Measurements from ENCODE around the gene PTTG1IP2. TPM values are rescaled to one million over a fixed set of nuclear protein-coding genes. Genes with fewer than 3 reads are reported as not detected.

Gene PTTG1IP2
- total RNA-seq, 1 donor from 2014 or later: not detected

DNA sequence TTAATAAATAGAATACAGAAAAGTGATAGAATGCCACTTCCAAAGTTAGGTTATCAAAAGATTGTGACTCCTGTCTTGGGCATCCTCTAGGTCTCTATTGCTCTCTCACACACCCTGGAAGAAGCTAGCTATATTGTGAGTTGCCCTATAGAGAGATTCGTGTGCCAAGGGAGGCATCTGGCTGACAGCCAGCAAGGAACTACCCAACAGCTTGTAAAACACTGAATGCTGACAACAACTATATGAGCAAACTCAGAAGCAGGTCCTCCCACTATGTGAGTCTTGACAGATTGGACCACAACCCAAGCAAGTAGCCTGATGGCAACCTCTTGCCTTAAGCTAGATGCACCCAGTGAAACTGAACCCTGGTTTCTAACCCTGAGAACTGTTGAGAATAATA is 71.0 kb downstream of the PTTG1IP2 start:
- Histone ChIP-seq H3K27ac (ENCODE audit: low read depth, low read length) (no peak overlapping the region), H3K4me3 (ENCODE audit: low read length in 3 of 3) (no peak overlapping the region), H3K9ac (ENCODE audit: low read depth in 1 of 3, low read length in 3 of 3) (no peak overlapping the region), H3K36me3 (ENCODE audit: control insufficient read depth in 3 of 3, insufficient read depth in 3 of 3, low read length in 3 of 3) (no peaks in the 10 kb centered on the region), H3K27me3 (ENCODE audit: control insufficient read depth in 3 of 3, insufficient read depth in 3 of 3, low read length in 3 of 3) (no peaks in the 10 kb centered on the region), H3K4me1 (ENCODE audit: control insufficient read depth in 3 of 3, insufficient read depth in 3 of 3, low read length in 3 of 3) (no peaks in the 10 kb centered on the region), H3K9me3 (ENCODE audit: control insufficient read depth in 3 of 3, low read length in 3 of 3) (no peaks in the 10 kb centered on the region)

GRCh38 chr7:90551036-90551435 is 81.6 kb downstream of the PTTG1IP2 start:
- no peak overlapping the region for H3K4me3 ChIP-seq (ENCODE audit: low read length in 3 of 3)
- no peaks in the 10 kb centered on the region for H3K36me3 ChIP-seq (ENCODE audit: control insufficient read depth in 3 of 3, insufficient read depth in 3 of 3, low read length in 3 of 3)
- peaks cover 0 to 5% (median 0%) of the 10 kb centered on the region in 3 donors for H3K27me3 ChIP-seq (ENCODE audit: control insufficient read depth in 3 of 3, insufficient read depth in 3 of 3, low read length in 3 of 3)
- H3K9ac ChIP-seq (ENCODE audit: low read depth in 1 of 3, low read length in 3 of 3): no peak overlapping the region
- H3K4me1 ChIP-seq (ENCODE audit: control insufficient read depth in 3 of 3, insufficient read depth in 3 of 3, low read length in 3 of 3): no peaks in the 10 kb centered on the region
- H3K9me3 ChIP-seq (ENCODE audit: control insufficient read depth in 3 of 3, low read length in 3 of 3): no peaks in the 10 kb centered on the region
- no peak overlapping the region for H3K27ac ChIP-seq (ENCODE audit: low read depth, low read length)

GRCh38 chr7:90552521-90552920 is 83.1 kb downstream of the PTTG1IP2 start:
- Histone ChIP-seq H3K27me3 (ENCODE audit: control insufficient read depth in 3 of 3, insufficient read depth in 3 of 3, low read length in 3 of 3) (peaks cover 0 to 5% (median 0%) of the 10 kb centered on the region in 3 donors), H3K4me1 (ENCODE audit: control insufficient read depth in 3 of 3, insufficient read depth in 3 of 3, low read length in 3 of 3) (no peaks in the 10 kb centered on the region), H3K36me3 (ENCODE audit: control insufficient read depth in 3 of 3, insufficient read depth in 3 of 3, low read length in 3 of 3) (no peaks in the 10 kb centered on the region), H3K9me3 (ENCODE audit: control insufficient read depth in 3 of 3, low read length in 3 of 3) (no peaks in the 10 kb centered on the region), H3K9ac (ENCODE audit: low read depth in 1 of 3, low read length in 3 of 3) (no peak overlapping the region), H3K27ac (ENCODE audit: low read depth, low read length) (no peak overlapping the region), H3K4me3 (ENCODE audit: low read length in 3 of 3) (no peak overlapping the region)

- Histone ChIP-seq H3K9me3 (ENCODE audit: control insufficient read depth in 3 of 3, low read length in 3 of 3) (no peaks in the 10 kb centered on the region), H3K27ac (ENCODE audit: low read depth, low read length) (no peak overlapping the region), H3K36me3 (ENCODE audit: control insufficient read depth in 3 of 3, insufficient read depth in 3 of 3, low read length in 3 of 3) (no peaks in the 10 kb centered on the region), H3K4me3 (ENCODE audit: low read length in 3 of 3) (no peak overlapping the region), H3K27me3 (ENCODE audit: control insufficient read depth in 3 of 3, insufficient read depth in 3 of 3, low read length in 3 of 3) (no peaks in the 10 kb centered on the region), H3K9ac (ENCODE audit: low read depth in 1 of 3, low read length in 3 of 3) (no peak overlapping the region), H3K4me1 (ENCODE audit: control insufficient read depth in 3 of 3, insufficient read depth in 3 of 3, low read length in 3 of 3) (no peaks in the 10 kb centered on the region)
Observed at GRCh38 chr7:90560730-90561129, 91.3 kb downstream of the PTTG1IP2 start.

Other genes starting within 250 kb of the PTTG1IP2 start
- 2.6 TPM for gene CFAP69, start 224.5 kb upstream of the PTTG1IP2 start, total RNA-seq
- gene FAM237B, start 148.3 kb upstream of the PTTG1IP2 start, total RNA-seq: not detected
- 9.4 TPM for gene GTPBP10, start 122.9 kb upstream of the PTTG1IP2 start, total RNA-seq
- 15.7 TPM for gene CLDN12, start 66.2 kb upstream of the PTTG1IP2 start, total RNA-seq
- 25.1 TPM for gene CDK14, start 126.7 kb downstream of the PTTG1IP2 start, total RNA-seq

All from skeletal muscle tissue (tissue), 4 donors.